ENCODE data around the gene MYL10.

Gene MYL10

DNA sequence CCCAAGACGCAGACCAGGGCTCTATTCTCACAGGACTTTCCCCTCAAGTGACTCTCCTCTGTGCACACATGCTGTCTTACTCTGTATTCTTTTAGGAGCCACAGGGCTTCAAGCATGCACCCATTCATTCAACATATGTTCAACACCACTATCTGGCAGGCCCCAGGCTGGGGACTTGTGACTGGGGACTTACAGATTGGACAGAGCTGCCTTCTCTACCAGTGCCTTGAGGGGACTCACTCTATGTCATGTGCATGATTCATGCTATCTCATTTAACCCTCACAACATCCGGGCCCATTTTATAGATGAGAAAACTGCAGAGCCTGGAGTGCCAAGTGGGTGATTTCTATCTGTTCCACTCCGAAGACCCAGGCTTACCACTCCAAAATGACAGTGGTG, 34.3 kb downstream of the MYL10 start:
- no peak for DNase-seq

DNA sequence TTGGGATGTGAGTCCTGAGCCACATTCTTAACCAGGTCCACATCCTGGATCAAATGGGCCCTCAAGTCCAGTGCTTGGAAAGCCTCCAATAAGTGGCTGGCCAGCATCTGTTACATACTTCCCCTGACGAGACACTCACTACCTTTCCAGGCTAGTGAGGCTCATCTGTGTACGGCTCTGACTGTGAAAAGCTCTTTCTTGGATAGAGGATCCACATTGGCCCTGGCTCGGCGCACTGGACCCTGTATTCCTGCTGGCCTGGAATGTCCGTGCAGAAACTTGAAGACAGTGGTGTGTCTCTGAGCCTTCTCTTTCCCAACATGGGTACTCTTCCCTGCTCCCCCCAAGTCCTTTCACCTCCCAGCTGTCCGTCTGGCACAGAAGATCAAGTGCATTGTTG, 35.5 kb downstream of the MYL10 start:
- no peak for DNase-seq

- no peak for DNase-seq
Observed at GRCh38 chr7:101591504-101591903, 37.6 kb downstream of the MYL10 start.

DNA sequence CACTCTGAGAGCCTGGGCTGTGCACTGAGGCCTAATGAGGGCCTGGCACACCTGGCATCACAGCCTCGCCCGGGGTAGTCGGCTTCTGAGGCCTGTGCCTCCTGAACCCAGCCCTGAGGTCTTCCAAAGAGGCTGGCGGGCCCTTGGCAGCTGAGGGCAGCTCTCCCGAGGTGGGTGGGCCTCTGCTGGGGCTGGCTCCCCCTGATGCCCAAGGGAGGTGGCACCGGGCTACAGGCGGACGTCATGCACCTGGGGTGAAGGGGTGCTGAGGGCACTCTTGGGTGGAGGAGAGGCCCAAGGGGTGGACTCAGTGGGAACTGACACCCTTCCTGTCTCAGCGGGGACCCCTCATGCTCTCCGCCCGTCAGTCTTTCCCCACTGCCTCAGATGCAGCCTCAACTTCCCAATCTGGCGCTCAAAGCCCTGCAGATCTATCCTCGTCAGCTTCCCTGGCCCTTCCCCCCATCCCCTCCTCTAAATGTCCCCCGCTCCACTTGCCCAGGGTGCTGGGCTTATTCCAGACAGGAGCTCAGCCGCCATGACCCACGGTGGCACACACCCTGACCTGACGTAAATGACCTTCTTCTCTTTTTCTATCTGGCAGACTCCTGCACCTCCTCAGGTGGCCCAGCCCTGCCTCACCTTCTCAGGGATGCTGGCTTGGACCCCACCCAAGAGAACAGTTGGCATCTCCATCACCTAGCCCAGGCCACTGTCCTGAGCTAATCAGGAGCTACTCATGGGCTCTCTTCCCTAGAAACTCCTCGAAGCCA, 38.2 kb downstream of the MYL10 start:
- no peak for DNase-seq

DNA sequence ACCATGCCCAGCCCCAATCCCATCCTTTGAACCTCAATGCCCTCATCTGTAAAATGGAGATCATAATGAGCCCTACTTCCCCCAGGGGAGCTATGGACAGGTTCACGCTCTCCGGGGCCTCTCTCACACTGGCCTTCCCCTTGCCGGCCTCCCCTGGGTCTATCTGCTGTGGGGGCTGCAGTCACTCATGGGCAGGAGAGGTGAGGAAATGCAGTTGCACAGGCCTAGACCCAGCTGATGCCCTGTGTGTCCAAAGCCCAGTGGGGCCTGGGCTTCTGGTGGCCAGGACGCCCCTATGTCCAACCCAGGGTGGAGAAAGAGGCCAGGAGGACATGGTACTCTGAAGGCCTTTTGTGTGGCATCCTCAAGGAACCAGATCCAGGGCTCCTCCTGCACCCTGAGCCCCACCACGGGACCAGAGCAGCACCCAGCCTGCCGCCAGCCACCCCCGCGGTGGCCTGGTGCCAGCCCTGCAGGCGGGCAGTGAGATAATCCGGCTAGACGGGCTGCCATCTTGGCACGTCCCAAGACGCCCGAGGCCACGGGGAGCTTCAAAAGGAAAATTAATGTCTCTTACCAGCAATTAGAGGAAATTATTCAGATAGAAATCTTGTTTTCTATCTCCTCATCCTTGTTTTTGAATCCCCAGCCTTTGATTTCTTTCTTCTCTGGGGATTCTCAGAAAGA, 39.0 kb downstream of the MYL10 start:
- DNase-seq, result no peak

DNA sequence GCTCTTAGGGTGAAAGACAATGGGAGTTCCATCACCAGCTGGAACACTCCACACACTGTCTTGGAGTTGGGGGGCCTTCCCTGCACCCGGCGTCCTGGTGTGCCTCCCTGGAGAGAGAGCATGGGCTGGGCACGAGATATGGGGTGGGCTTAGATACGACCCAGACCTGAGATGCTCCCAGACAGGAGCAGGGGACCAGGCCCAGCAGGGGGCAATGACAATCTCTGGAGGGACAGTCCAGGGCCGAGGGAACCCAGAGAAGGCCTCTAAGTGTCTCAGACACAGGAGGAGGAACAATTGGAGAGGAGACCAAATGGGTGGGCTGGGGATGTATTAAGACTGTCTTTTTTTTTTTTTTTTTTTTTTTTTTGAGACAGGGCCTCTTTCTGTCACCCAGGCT, 40.0 kb downstream of the MYL10 start:
- no peak for DNase-seq

DNA sequence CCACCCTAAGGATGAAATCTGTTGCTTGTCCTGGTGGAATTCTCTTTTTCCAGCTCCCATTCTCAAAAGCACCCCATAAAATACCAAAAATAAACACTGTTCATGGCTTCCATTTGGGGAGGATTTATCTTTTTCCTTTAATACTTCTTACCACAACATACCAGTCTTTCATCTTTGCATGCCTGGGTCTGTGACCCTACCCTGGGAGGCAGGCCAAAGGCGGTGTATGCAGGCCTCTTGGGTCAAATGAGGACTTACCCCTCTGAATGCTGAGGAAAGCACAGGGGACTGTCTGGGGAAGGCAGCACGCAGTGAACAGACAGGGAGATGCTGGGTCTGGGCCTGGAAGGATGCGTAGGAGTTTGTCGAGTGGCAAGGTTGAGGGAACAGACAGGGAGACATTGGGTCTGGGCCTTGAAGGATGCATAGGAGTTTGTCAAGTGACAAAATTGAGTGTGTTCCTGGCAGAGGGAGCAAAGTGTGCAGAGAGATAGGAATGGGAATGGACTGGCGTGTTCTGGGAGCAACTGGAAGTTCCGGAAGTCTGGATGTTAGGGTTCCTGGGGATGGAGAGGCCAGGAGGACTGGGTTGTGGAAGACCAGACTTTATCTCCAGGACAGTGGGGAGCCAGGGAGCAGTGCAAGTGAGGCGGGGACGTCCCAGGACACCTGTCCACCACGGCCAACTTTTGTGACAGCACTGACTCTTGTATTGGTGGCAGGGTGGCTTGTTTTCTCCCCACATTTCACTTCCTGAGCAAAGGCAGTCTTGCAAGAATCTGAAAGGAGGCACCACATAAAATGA, 40.8 kb downstream of the MYL10 start:
- DNase-seq, result no peak

- DNase-seq, result no peak
Observed at GRCh38 chr7:101586906-101587677, 42.0 kb downstream of the MYL10 start.

DNA sequence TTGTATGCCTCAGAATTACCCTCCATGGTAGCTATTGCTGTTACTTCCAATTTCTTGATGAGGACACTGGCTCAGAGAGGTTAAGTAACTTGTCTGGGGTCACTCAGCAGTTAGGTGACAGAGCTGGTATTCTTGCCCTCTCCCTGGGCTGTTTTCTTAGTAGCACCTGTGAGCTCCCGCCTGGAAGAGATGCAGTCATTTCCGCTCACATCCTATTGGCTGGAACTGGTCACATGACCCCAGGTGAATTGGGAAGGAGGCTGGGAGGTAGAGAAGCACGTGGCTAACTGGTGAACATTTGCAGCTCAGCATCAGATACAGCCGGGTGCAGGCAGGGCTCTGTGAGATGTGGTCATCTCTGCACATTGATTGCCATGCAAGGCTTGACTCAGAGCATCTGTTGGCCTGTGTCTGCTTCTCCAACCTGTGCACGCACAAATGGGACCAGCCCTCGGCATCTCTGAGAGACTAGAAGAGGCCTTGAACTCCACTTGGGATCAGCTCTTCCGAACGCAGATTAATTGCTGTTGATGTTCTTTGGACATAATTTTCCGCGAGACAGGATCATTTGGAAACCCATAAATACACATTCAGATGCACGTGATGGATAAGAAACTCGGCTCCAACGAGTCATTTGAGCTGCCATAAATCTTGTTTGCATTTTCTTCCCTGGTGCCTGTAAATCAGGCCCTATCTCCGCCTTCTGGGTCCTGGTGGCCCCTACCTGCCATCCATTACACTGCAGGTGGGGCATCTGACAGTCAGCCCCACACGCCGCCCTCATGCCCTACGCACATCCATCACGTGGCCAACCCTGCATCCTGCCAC, 42.8 kb downstream of the MYL10 start:
- DNase-seq, result no peak

GRCh38 chr7:101582971-101583370, 46.1 kb downstream of the MYL10 start:
- no peak for DNase-seq

GRCh38 chr7:101581891-101582290, 47.2 kb downstream of the MYL10 start:
- no peak for DNase-seq

GRCh38 chr7:101580596-101580995, 48.5 kb downstream of the MYL10 start:
- no peak for DNase-seq

- no peak for DNase-seq
Observed at GRCh38 chr7:101578552-101578951, 50.5 kb downstream of the MYL10 start.

GRCh38 chr7:101576998-101577397, 52.1 kb downstream of the MYL10 start:
- DNase-seq, result no peak

DNA sequence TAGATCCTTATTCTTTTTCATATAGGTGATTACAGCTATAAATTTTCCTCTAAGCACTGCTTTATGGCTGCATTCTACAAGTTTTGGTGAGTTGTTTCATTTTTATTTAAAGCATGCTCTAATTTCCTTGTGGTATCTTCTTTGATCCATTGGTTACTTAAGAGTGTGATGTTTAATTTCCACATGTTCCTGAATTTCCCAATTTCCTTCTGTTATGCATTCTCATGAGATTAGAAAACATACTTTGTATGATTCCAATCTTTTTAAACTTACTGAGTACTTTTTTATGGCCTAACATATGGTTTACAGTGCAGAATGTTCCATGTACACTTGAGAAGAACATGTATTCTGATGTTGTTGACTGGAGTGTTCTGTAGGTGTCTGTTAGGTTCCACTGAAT, 53.4 kb downstream of the MYL10 start:
- DNase-seq, result no peak

DNA sequence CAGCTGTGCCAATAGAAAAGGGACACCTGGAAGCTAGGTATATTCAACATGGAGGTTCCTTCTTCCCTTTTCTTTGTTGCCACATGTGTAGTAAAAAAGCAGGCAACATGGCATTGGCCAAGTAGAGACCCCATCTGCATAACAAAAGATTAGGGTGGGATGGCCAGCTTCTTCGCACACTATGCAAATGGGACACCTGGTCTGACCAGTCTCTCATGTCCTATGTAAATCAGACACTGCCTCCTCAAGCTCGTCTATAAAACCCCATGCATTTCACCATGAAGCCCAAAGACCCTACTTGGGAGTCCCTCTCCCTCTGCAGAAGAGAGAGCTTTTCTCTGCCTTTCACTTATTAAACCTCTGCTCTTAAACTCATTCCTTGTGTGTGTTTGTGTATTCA, 53.9 kb downstream of the MYL10 start:
- no peak for DNase-seq

GRCh38 chr7:101572156-101572555, 56.9 kb downstream of the MYL10 start:
- no peak for DNase-seq

- no peak for DNase-seq
Observed at GRCh38 chr7:101567230-101567629, 61.9 kb downstream of the MYL10 start.

- no peak for DNase-seq
Observed at GRCh38 chr7:101565601-101566209, 63.4 kb downstream of the MYL10 start.

DNA sequence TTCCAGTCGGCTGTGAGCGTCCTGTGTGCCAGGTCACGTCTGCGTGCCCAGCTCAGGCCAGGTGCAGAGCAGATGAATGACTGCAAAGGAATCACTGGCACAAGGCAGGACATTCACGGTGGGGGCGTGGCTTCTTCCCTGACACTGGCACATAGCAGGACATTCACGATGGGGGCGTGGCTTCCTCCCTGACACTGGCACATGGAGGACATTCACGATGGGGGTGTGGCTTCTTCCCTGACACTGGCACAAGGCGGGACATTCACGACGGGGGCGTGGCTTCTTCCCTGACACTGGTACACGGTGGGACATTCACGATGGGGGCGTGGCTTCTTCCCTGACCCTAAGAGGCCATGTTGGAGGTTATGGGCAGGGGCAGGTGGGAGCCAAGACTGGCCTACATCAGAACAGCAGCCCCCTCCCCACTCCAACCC, 64.3 kb downstream of the MYL10 start:
- DNase-seq, result no peak

DNA sequence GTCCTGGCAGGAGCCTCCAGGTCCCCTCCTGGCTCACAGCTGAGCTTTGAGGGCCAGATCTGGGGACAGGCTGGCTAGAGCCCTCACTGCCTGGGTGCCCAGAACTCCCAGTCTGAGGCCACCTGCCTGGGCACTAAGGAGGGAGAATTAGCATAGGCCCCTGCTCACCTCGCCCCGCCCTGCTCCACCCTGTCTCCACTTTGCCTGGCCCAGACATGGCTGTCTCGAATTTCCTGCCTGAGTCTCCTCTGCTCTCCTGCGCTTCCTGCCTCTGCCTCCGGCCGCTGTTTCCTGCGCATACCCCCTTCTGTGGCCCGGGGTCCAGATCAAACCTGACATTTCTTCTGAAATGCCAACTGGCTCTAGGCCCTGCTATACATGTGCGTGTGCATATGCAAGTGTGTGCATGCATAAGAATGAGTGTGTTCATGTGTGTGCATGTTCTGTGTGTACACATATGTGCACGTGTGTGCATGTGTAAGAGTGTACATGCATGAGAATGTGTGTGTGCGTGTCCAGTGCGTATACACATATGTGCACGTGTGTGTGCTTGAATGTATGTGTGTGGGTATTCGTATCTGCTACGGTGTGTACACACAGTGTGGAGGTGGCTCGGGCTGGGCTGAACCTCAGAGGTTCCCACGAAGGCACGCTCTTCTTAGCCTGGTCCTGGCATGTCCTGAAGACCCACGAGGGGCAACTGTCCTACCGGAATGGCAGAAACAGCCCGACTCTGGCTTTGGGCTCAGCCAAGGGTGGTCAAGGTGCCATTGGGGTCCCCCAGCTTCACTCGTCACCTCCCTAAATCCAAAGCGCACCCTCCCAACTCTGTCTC, 64.9 kb downstream of the MYL10 start:
- no peak for DNase-seq

All from cortex of kidney (tissue), 1 donor.